Measurements from ENCODE around the gene LRRC25.
"Not testable (repeated sequence)": the region's sequence is repeated elsewhere in the genome, so short reads cannot be mapped to it uniquely, and the experiment has no call there.

Gene LRRC25

GRCh38 chr19:18406749-18407148, 9.3 kb upstream of the LRRC25 start:
- no peak for DNase-seq
- no peak overlapping the region for H3K4me3 ChIP-seq (ENCODE audit: insufficient read depth in 1 of 2, low read depth in 1 of 2, low read length in 2 of 2)
- H3K4me2 ChIP-seq (ENCODE audit: low read length, poor library complexity, severe bottlenecking), result no peak overlapping the region
- no peak overlapping the region for H3K23ac ChIP-seq (ENCODE audit: low read length in 2 of 2)
- H3K18ac ChIP-seq (ENCODE audit: low read depth in 1 of 2, low read length in 2 of 2), result no peak overlapping the region
- H3K14ac ChIP-seq (ENCODE audit: low read length in 2 of 2), result no peak overlapping the region
- H4K8ac ChIP-seq (ENCODE audit: low read length), result no peak overlapping the region
- H3K36me3 ChIP-seq (ENCODE audit: control insufficient read depth in 1 of 2, insufficient read depth in 2 of 2, low read depth in 1 of 2, low read length in 2 of 2), result no peaks in the 10 kb centered on the region
- no peak overlapping the region for H3K27ac ChIP-seq (ENCODE audit: low read length, poor library complexity, severe bottlenecking)
- H3K79me1 ChIP-seq (replicated peaks; ENCODE audit: low read length, poor library complexity, severe bottlenecking), result no peaks in the 10 kb centered on the region
- H2BK15ac ChIP-seq (ENCODE audit: low read depth, poor library complexity, severe bottlenecking), result no peak overlapping the region
- H3K27me3 ChIP-seq (ENCODE audit: control insufficient read depth in 1 of 2, insufficient read depth in 1 of 2, low read length in 2 of 2), result no peaks in the 10 kb centered on the region
- no peaks in the 10 kb centered on the region for H3K9me3 ChIP-seq (ENCODE audit: control insufficient read depth, low read length)
- H3K9ac ChIP-seq (ENCODE audit: low read length), result no peak overlapping the region
- WGBS, result 96% methylated on average over 8 of the region's 9 CpGs
- H2AK5ac ChIP-seq (ENCODE audit: low read length, severe bottlenecking), result no peak overlapping the region
- no peak overlapping the region for H2AFZ ChIP-seq (ENCODE audit: low read depth, low read length)
- H3K4ac ChIP-seq (ENCODE audit: low read depth in 1 of 2, low read length in 2 of 2), result no peak overlapping the region
- H2BK120ac ChIP-seq (ENCODE audit: low read depth, low read length), result no peak overlapping the region
- peaks cover 24% of the 10 kb centered on the region for H3K4me1 ChIP-seq (ENCODE audit: control insufficient read depth, insufficient read depth, low read depth, low read length)
- H2BK5ac ChIP-seq (ENCODE audit: low read depth, low read length, poor library complexity, severe bottlenecking), result no peak overlapping the region
- no peak overlapping the region for H4K91ac ChIP-seq (ENCODE audit: low read length)
- no peak overlapping the region for H2BK12ac ChIP-seq (ENCODE audit: low read length in 2 of 2)

GRCh38 chr19:18405754-18406153, 8.3 kb upstream of the LRRC25 start:
- not testable (repeated sequence) for H3K79me1 ChIP-seq (replicated peaks; ENCODE audit: low read length, poor library complexity, severe bottlenecking); H3K27me3 ChIP-seq (ENCODE audit: control insufficient read depth in 1 of 2, insufficient read depth in 1 of 2, low read length in 2 of 2); DNase-seq; H2AK5ac ChIP-seq (ENCODE audit: low read length, severe bottlenecking); H2BK5ac ChIP-seq (ENCODE audit: low read depth, low read length, poor library complexity, severe bottlenecking); H2BK15ac ChIP-seq (ENCODE audit: low read depth, poor library complexity, severe bottlenecking); H3K36me3 ChIP-seq (ENCODE audit: control insufficient read depth in 1 of 2, insufficient read depth in 2 of 2, low read depth in 1 of 2, low read length in 2 of 2); H3K4ac ChIP-seq (ENCODE audit: low read depth in 1 of 2, low read length in 2 of 2); H3K4me3 ChIP-seq (ENCODE audit: insufficient read depth in 1 of 2, low read depth in 1 of 2, low read length in 2 of 2); H2BK120ac ChIP-seq (ENCODE audit: low read depth, low read length); H4K8ac ChIP-seq (ENCODE audit: low read length); H3K18ac ChIP-seq (ENCODE audit: low read depth in 1 of 2, low read length in 2 of 2); H3K27ac ChIP-seq (ENCODE audit: low read length, poor library complexity, severe bottlenecking); H3K23ac ChIP-seq (ENCODE audit: low read length in 2 of 2); H3K4me2 ChIP-seq (ENCODE audit: low read length, poor library complexity, severe bottlenecking); H3K14ac ChIP-seq (ENCODE audit: low read length in 2 of 2); H3K9ac ChIP-seq (ENCODE audit: low read length); H2BK12ac ChIP-seq (ENCODE audit: low read length in 2 of 2); H3K9me3 ChIP-seq (ENCODE audit: control insufficient read depth, low read length); H4K91ac ChIP-seq (ENCODE audit: low read length); H2AFZ ChIP-seq (ENCODE audit: low read depth, low read length)
- WGBS, result 94% methylated on average over 8 of the region's 11 CpGs
- H3K4me1 ChIP-seq (ENCODE audit: control insufficient read depth, insufficient read depth, low read depth, low read length), result peaks cover 27% of the 10 kb centered on the region

DNA sequence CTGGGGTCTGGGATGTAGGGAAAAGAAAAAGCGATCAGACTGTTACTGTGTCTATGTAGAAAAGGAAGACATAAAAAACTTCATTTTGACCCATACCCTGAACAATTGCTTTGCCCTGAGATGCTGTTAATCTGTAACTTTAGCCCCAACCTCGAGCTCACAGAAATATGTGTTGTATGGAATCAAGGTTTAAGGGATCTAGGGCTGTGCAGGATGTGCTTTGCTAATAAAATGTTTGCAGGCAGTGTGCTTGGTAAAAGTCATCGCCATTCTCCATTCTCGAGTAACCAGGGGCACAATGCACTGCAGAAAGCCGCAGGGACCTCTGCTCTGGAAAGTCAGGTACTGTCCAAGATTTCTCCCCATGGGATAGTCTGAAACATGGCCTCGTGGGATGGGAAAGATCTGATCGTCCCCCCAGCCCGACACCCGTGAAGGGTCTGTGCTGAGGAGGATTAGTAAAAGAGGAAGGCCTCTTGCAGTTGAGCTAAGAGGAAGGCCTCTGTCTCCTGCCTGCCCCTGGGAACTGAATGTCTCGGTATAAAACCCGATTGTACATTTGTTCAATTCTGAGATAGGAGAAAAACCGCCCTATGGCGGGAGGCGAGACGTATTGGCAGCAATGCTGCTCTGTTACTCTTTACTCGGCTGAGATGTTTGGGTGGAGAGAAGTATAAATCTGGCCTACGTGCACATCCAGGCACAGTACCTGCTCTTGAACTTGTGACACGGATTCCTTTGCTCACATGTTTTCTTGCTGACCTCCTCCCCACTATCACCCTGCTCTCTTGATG, 5.2 kb upstream of the LRRC25 start:
- DNase-seq; H3K36me3 ChIP-seq (ENCODE audit: control insufficient read depth in 1 of 2, insufficient read depth in 2 of 2, low read depth in 1 of 2, low read length in 2 of 2); H3K4me3 ChIP-seq (ENCODE audit: insufficient read depth in 1 of 2, low read depth in 1 of 2, low read length in 2 of 2); H2BK15ac ChIP-seq (ENCODE audit: low read depth, poor library complexity, severe bottlenecking); H3K9ac ChIP-seq (ENCODE audit: low read length); H3K14ac ChIP-seq (ENCODE audit: low read length in 2 of 2); H3K23ac ChIP-seq (ENCODE audit: low read length in 2 of 2); H4K91ac ChIP-seq (ENCODE audit: low read length); H3K27me3 ChIP-seq (ENCODE audit: control insufficient read depth in 1 of 2, insufficient read depth in 1 of 2, low read length in 2 of 2); H2AFZ ChIP-seq (ENCODE audit: low read depth, low read length); H3K18ac ChIP-seq (ENCODE audit: low read depth in 1 of 2, low read length in 2 of 2); H3K9me3 ChIP-seq (ENCODE audit: control insufficient read depth, low read length); H3K79me1 ChIP-seq (replicated peaks; ENCODE audit: low read length, poor library complexity, severe bottlenecking): not testable (repeated sequence)
- peak overlapping the region; percentile 73 for H3K4me2 ChIP-seq (ENCODE audit: low read length, poor library complexity, severe bottlenecking)
- peak overlapping the region in 1 of 2 experiments; percentile 7 for H2BK12ac ChIP-seq (ENCODE audit: low read length in 2 of 2)
- H3K4ac ChIP-seq (ENCODE audit: low read depth in 1 of 2, low read length in 2 of 2), result peak overlapping the region in 1 of 2 experiments; percentile 59
- peak overlapping the region; percentile 91 for H2AK5ac ChIP-seq (ENCODE audit: low read length, severe bottlenecking)
- H2BK120ac ChIP-seq (ENCODE audit: low read depth, low read length), result peak overlapping the region; percentile 90
- H2BK5ac ChIP-seq (ENCODE audit: low read depth, low read length, poor library complexity, severe bottlenecking), result peak overlapping the region; percentile 97
- 85% methylated on average over 13 of the region's 18 CpGs for WGBS
- peaks cover 30% of the 10 kb centered on the region for H3K4me1 ChIP-seq (ENCODE audit: control insufficient read depth, insufficient read depth, low read depth, low read length)
- peak overlapping the region; percentile 98 for H3K27ac ChIP-seq (ENCODE audit: low read length, poor library complexity, severe bottlenecking)
- H4K8ac ChIP-seq (ENCODE audit: low read length), result peak overlapping the region; percentile 51

GRCh38 chr19:18401580-18402112, 4.2 kb upstream of the LRRC25 start:
- Histone ChIP-seq H3K4me1 (ENCODE audit: control insufficient read depth, insufficient read depth, low read depth, low read length) (peaks cover 34% of the 10 kb centered on the region), H4K8ac (ENCODE audit: low read length) (peak overlapping the region; percentile 81), H3K27me3 (ENCODE audit: control insufficient read depth in 1 of 2, insufficient read depth in 1 of 2, low read length in 2 of 2) (peaks cover 0 to 15% of the 10 kb centered on the region in 2 experiments), H2BK120ac (ENCODE audit: low read depth, low read length) (peak overlapping the region; percentile 90), H3K23ac (ENCODE audit: low read length in 2 of 2) (peak overlapping the region in 1 of 2 experiments; percentile 17), H2BK15ac (ENCODE audit: low read depth, poor library complexity, severe bottlenecking) (peak overlapping the region; percentile 73), H3K9me3 (ENCODE audit: control insufficient read depth, low read length) (no peaks in the 10 kb centered on the region), H3K18ac (ENCODE audit: low read depth in 1 of 2, low read length in 2 of 2) (peak overlapping the region; percentile 47 to 93), H3K9ac (ENCODE audit: low read length) (peak overlapping the region; percentile 40), H3K4ac (ENCODE audit: low read depth in 1 of 2, low read length in 2 of 2) (peak overlapping the region in 1 of 2 experiments; percentile 59), H2AFZ (ENCODE audit: low read depth, low read length) (no peak overlapping the region), H3K79me1 (replicated peaks; ENCODE audit: low read length, poor library complexity, severe bottlenecking) (no peaks in the 10 kb centered on the region), H2BK5ac (ENCODE audit: low read depth, low read length, poor library complexity, severe bottlenecking) (peak overlapping the region; percentile 97), H3K4me3 (ENCODE audit: insufficient read depth in 1 of 2, low read depth in 1 of 2, low read length in 2 of 2) (no peak overlapping the region), H2BK12ac (ENCODE audit: low read length in 2 of 2) (peak overlapping the region in 1 of 2 experiments; percentile 75), H3K4me2 (ENCODE audit: low read length, poor library complexity, severe bottlenecking) (peak overlapping the region; percentile 73), H4K91ac (ENCODE audit: low read length) (peak overlapping the region; percentile 69), H3K36me3 (ENCODE audit: control insufficient read depth in 1 of 2, insufficient read depth in 2 of 2, low read depth in 1 of 2, low read length in 2 of 2) (no peaks in the 10 kb centered on the region), H2AK5ac (ENCODE audit: low read length, severe bottlenecking) (peak overlapping the region; percentile 96), H3K14ac (ENCODE audit: low read length in 2 of 2) (no peak overlapping the region), H3K27ac (ENCODE audit: low read length, poor library complexity, severe bottlenecking) (peak overlapping the region; percentile 98)
- WGBS, result 53% methylated on average over 7 of the region's 7 CpGs
- DNase-seq, result peak; percentile 82
